Gastroesophageal sphincter (tissue), 4 donors: ENCODE results near the gene DCAF8. TPM values are rescaled to one million over a fixed set of nuclear protein-coding genes. Genes with fewer than 3 reads are reported as not detected.

Experiments
- ATAC-seq: fragments of 150-250 bp; one replicate; pipeline ENCODE4 v1.9.1; 2016; ENCODE audit warnings: mild to moderate bottlenecking, moderate library complexity
- H3K27ac ChIP-seq, 4 donors: fragments of 200-600 bp; sonication (generic) in 3 of 4; 1 replicate in 3 of 4; 2 replicates in 1 of 4; pipeline ENCODE4 v1.5.1; 2016 to 2019
- H3K27me3 ChIP-seq: fragments of 200-600 bp; sonication (generic); one replicate; pipeline ENCODE4 v1.5.1; 2019
- H3K36me3 ChIP-seq, 2 donors: fragments of 200-600 bp; sonication (generic); one replicate each; pipeline ENCODE4 v1.5.1; 2019; ENCODE audit warnings: control low read depth in 1 of 2
- H3K4me1 ChIP-seq, 3 donors: fragments of 200-600 bp; sonication (generic); 1 replicate in 2 of 3; 2 replicates in 1 of 3; pipeline ENCODE4 v1.5.1; 2016 to 2019; ENCODE audit warnings: control low read depth in 2 of 3
- H3K4me3 ChIP-seq, 2 donors: fragments of 200-600 bp; sonication (generic); one replicate each; pipeline ENCODE4 v1.5.1; 2019; ENCODE audit warnings: mild to moderate bottlenecking in 1 of 2, moderate library complexity in 1 of 2
- H3K9me3 ChIP-seq, 3 donors: fragments of 200-600 bp; sonication (generic); one replicate each; pipeline ENCODE4 v1.5.1; 2017 to 2019; ENCODE audit warnings: control low read depth in 2 of 3
- CTCF ChIP-seq, 4 experiments: fragments of 200-600 bp in 2 of 4; fragments of 450-650 bp in 2 of 4; sonication (generic) in 1 of 4; IDR thresholded peaks; one replicate each; pipeline ENCODE4 v1.5.1; 2017 to 2019; ENCODE audit warnings: antibody characterized with exemption in 4 of 4, mild to moderate bottlenecking in 2 of 4, moderate library complexity in 2 of 4
- EP300 ChIP-seq: sonication (generic); formaldehyde crosslinking; IDR thresholded peaks from one replicate; pipeline ENCODE4 v1.6.1; 2017; ENCODE audit warnings: antibody characterized with exemption, mild to moderate bottlenecking
- POLR2A ChIP-seq, 2 donors: fragments of 450-650 bp; IDR thresholded peaks; one replicate each; pipeline ENCODE4 v1.6.1; 2017; ENCODE audit warnings: antibody characterized with exemption in 2 of 2, mild to moderate bottlenecking in 2 of 2, moderate library complexity in 1 of 2
- POLR2AphosphoS5 ChIP-seq: sonication (generic); formaldehyde crosslinking; IDR thresholded peaks from one replicate; pipeline ENCODE4 v1.6.1; 2017; ENCODE audit warnings: antibody characterized with exemption
- WGBS, 2 donors: methylation state at CpG; one replicate each; pipeline ENCODE4 v1.1.5; 2018; ENCODE audit warnings: low coverage in 1 of 2; 5-methylcytosine and 5-hydroxymethylcytosine counted together
- total RNA-seq, 4 donors: library from RNA; depleted of rRNA; stranded (reverse); fragments of >200 nt; gene quantifications; one replicate each; pipeline ENCODE4 v1.1.0, GENCODE V29; 2016

Gene DCAF8
- total RNA-seq, 4 donors from 2014 or later = 154 to 211 (median 159) TPM

GRCh38 chr1:160282807-160283206, 20.5 kb upstream of the DCAF8 start:
- WGBS, 2 donors = 70 to 87% methylated on average over 2 to 3 of the region's 7 CpGs
- peaks cover 4 to 53% of the 10 kb centered on the region in 2 donors for H3K36me3 ChIP-seq
- ATAC-seq = no peak

GRCh38 chr1:160277987-160278386, 15.6 kb upstream of the DCAF8 start:
- H3K9me3 ChIP-seq = no peaks in the 10 kb centered on the region
- H3K4me3 ChIP-seq = no peak overlapping the region
- no peak overlapping the region for H3K27ac ChIP-seq
- H3K27me3 ChIP-seq = no peaks in the 10 kb centered on the region
- peaks cover 0 to 4% (median 0%) of the 10 kb centered on the region in 3 donors for H3K4me1 ChIP-seq
- TF ChIP-seq POLR2AphosphoS5 (no peak), CTCF (IDR thresholded peaks at IDR 0.05) (no peak), EP300 (no peak), POLR2A (IDR thresholded peaks at IDR 0.05) (no peak)
- 66 to 83% methylated on average over 3 to 4 of the region's 4 CpGs for WGBS, 2 donors
- H3K36me3 ChIP-seq = peaks cover 4 to 75% of the 10 kb centered on the region in 2 donors
- no peak for ATAC-seq

More at GRCh38 chr1:160282807-160283206, 20.5 kb upstream of the DCAF8 start:
- Histone ChIP-seq H3K4me3 (no peak overlapping the region), H3K27ac (no peak overlapping the region), H3K4me1 (peaks cover 0 to 27% (median 12%) of the 10 kb centered on the region in 3 donors), H3K27me3 (no peaks in the 10 kb centered on the region), H3K9me3 (no peaks in the 10 kb centered on the region)
- TF ChIP-seq POLR2A (IDR thresholded peaks at IDR 0.05) (no peak), CTCF (IDR thresholded peaks at IDR 0.05) (no peak), EP300 (no peak), POLR2AphosphoS5 (no peak)

GRCh38 chr1:160277330-160277729, 15.0 kb upstream of the DCAF8 start:
- no peak overlapping the region for H3K27ac ChIP-seq
- no peaks in the 10 kb centered on the region for H3K27me3 ChIP-seq
- H3K36me3 ChIP-seq = peaks cover 4 to 69% of the 10 kb centered on the region in 2 donors
- no peaks in the 10 kb centered on the region for H3K9me3 ChIP-seq
- 83 to 90% methylated on average over 1 to 2 of the region's 2 CpGs for WGBS, 2 donors
- ATAC-seq = no peak
- no peaks in the 10 kb centered on the region for H3K4me1 ChIP-seq
- no peak for TF ChIP-seq CTCF (IDR thresholded peaks at IDR 0.05)
- no peak for TF ChIP-seq POLR2A (IDR thresholded peaks at IDR 0.05)
- no peak for TF ChIP-seq EP300
- no peak for TF ChIP-seq POLR2AphosphoS5
- H3K4me3 ChIP-seq = no peak overlapping the region

- no peaks in the 10 kb centered on the region for H3K9me3 ChIP-seq
- H3K4me3 ChIP-seq = no peak overlapping the region
- WGBS, 2 donors = 92 to 100% methylated on average over 1 of the region's 1 CpG
- H3K27ac ChIP-seq = no peak overlapping the region
- peaks cover 0 to 6% of the 10 kb centered on the region in 2 donors for H3K36me3 ChIP-seq
- no peaks in the 10 kb centered on the region for H3K27me3 ChIP-seq
- TF ChIP-seq POLR2A (IDR thresholded peaks at IDR 0.05) = no peak
- TF ChIP-seq POLR2AphosphoS5 = no peak
- no peak for TF ChIP-seq CTCF (IDR thresholded peaks at IDR 0.05)
- TF ChIP-seq EP300 = no peak
- no peak for ATAC-seq
- H3K4me1 ChIP-seq = no peaks in the 10 kb centered on the region
Observed at GRCh38 chr1:160271025-160271424, 8.7 kb upstream of the DCAF8 start.

GRCh38 chr1:160267284-160267991, 5.1 kb upstream of the DCAF8 start:
- Histone ChIP-seq H3K36me3 (no peaks in the 10 kb centered on the region), H3K4me3 (no peak overlapping the region), H3K27ac (no peak overlapping the region), H3K9me3 (no peaks in the 10 kb centered on the region), H3K4me1 (peaks cover 0 to 6% (median 0%) of the 10 kb centered on the region in 3 donors), H3K27me3 (no peaks in the 10 kb centered on the region)
- WGBS, 2 donors = 74 to 82% methylated on average over 7 to 9 of the region's 10 CpGs
- TF ChIP-seq EP300 (no peak), POLR2AphosphoS5 (no peak), POLR2A (IDR thresholded peaks at IDR 0.05) (no peak), CTCF (IDR thresholded peaks at IDR 0.05) (no peak)
- no peak for ATAC-seq
